ENCODE measurements around the gene SYT17.

Gene SYT17

DNA sequence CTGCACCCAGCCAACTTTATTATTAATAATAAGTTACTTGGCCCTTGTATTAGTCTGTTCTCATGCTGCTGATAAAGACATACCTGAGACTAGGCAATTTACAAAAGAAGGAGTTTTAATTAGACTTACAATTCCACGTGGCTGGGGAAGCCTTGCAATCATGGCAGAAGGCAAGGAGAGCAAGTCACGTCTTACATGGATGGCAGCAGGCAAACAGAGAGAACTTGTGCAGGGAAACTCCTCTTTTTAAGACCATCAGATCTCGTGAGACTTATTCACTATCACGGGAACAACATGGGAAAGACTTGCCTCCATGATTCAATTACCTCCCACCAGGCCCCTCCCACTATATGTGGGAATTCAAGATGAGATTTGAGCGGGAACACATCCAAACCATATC lies 47.7 kb downstream of the SYT17 start:
- no peak for DNase-seq (ENCODE audit: low read depth)

DNA sequence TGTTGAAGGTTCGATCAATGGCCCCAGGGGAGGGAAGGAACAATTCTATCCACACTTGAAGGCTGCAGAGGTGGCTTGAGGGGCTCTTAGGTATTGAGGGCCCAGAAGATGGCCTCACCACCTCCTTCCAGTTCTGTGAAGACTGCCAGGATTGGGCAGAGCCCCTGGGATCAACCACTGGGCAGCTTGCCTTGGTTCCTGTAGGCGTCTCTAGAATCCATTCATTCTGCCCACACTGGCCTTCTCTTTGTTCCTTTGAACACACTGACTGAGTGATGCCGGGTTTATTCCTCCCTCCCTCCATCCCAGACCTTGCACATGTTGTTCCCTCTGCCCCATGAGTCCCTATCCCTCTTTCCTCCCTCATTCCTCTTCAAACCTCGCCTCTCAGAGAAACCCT lies 50.5 kb downstream of the SYT17 start:
- DNase-seq (ENCODE audit: low read depth), result no peak

DNA sequence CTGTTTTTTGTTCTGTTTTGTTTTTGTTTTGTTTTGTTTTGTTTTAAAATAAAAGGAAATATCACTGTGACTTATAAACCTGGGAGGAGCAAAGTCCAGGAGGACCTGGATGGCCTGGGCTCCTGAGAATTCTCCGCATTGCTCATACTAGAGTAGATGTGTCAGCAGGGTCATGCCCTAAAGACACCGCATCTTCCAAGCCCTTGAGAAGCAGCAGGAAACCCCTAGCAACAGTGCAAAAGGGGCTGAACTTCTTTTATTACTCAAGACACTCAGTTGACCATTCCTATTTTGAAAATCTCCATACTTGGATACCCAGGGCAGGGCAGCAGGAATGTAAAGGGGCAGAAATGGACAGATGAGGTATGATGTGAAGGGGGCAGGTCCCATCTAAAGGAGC lies 51.8 kb downstream of the SYT17 start:
- DNase-seq (ENCODE audit: low read depth), result no peak

DNA sequence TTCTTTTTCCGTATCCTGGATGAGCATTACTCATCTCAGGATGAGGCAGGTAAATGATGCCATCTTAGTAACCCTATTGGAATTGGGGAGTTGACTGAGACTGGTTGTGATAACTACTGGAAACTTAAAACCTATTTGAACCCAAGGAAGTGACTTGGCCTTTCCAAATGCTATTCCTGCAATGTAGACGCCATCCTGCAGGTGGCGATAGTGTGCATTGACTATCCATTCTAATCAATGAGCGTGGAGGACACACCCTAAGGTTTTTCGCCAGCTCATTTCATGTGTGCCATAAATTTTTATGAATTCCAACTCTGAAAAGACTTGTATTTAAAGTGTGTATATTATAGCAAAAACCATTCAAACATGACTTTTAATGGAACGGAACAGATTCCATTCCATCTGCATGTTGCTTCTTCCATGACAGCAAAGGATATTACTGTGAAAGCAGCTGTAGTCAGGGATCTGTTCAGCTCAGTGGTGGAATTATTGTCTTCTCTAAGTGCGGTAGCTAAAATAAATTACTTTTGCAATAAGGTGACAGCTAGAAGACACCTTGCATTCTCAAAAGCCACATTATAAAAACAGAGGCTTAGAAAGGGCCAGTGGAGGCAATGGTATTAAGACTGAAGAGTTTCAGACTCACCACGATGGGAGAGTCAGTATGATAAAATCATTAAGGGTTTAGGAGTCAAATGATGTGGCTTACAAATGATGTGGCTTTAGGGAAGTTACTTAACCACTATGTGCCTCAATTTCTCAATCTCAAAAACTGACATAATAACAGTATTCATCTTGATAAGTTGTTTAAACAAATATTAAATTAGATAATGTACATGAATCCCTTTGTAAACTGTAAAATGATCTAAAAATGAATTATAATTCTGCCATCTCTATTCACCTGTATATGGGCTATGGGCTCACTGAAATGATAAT lies 55.5 kb downstream of the SYT17 start:
- no peak for DNase-seq (ENCODE audit: low read depth)

DNA sequence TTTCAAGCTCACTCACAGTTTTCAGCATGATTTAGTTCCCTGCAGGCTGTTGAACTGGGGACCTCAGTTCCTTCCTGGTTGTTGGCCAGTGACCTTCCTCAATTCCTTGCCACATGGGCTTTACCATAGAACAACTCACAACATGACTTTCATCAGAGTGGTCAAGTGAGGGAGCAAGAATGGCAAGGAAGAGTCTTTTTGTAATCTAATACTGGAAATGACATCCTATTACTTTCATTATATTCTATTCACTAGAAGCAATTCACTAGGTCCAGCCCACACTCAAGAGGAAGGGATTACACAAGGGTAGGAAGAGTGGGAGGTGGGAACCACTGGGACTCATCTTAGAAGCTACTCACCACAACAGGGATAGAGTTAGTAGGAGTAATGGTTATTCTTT lies 57.6 kb downstream of the SYT17 start:
- DNase-seq (ENCODE audit: low read depth), result no peak

DNA sequence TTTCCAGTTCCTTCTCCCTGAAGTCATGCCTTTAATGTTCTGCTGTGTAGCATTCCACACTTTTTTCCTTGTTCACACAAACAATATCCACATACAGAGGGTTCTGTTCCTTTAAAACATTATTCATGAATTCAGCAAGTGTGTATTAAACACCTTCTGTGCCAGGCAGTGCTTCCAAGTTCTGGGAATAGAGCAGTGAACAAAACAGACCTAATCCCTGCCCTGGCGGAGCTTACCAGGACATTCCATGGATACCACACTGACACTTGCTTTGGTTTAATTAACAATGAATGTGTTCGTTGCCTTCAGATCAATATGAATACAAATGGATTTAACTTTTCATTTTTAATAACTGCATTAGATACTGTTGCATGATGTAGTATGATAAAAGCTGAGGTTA lies 59.6 kb downstream of the SYT17 start:
- DNase-seq (ENCODE audit: low read depth), result no peak

DNA sequence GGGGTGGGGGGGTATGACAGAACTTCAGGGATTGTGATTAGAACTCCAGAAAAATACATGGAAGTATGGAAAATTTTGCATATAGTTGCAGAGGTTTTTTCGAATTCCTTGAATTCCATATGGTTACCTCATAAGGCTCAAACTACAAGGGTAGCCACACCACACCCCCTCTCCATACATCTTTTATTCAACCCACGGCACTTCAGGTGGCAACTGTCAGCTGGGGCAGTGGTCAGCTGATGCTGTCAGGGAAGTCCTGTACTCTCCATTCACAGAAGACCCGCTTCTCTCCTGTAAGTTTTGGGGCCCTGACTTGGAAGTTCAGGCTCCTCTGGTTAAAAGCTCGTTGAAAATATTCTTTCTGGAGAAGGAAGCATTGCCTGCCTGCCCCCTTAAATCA lies 60.0 kb downstream of the SYT17 start:
- no peak for DNase-seq (ENCODE audit: low read depth)

DNA sequence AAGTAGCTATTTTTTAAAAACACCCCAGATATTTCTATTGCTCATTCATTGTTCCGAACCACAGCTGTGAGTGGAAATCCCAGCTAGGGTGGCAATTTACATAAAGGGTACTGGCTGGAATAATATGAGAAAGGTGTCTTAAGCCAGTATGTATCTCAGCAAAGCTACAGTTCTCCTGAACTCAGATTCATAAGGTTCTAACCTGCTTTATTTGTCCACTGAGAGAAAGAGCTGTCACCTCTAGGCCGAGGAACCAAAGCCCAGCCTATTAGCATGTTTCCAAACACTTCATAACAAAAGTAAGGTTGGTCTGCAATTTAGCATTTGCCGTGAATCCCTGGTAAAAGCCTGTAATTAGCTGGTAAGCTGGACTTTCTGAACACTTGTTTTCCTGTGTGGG lies 60.5 kb downstream of the SYT17 start:
- no peak for DNase-seq (ENCODE audit: low read depth)

DNA sequence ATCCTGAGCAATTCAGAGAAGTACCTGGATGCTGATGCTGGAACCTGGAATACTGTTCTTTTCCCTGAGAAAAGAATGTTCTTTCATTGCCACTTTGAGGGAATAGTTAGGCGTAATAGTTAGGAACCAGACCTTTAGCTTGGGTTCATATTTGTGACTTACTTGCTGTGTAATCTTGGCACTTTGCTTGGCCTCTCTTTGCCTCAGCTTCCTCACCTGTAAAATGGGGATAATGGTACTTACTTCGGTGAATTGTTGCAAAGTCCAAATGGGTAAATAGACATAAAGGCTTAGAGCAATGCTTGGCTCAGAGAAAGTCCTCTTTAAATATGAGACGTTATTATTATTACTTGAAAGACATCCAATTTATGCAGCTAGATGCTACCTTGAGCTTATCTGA lies 62.5 kb downstream of the SYT17 start:
- DNase-seq (ENCODE audit: low read depth), result no peak

DNA sequence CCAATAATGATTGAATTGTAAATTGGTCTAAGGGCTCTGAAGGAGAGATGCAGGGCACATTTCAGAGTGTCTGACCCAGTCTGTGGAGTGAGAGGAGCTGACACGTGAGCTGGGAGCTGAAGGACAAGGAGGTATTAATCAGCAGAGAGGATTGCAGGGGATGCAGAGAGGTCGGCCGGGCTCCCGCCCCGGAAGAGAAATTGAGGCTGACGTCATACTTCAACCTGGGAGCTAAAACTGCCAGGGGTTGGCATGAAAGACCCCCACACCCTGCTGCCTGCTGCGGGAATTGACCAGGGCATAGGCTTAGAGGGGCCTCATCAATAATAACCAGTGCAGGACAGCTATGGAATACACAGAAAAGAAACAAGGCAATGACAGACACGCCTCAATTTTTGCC lies 63.8 kb downstream of the SYT17 start:
- no peak for DNase-seq (ENCODE audit: low read depth)

DNA sequence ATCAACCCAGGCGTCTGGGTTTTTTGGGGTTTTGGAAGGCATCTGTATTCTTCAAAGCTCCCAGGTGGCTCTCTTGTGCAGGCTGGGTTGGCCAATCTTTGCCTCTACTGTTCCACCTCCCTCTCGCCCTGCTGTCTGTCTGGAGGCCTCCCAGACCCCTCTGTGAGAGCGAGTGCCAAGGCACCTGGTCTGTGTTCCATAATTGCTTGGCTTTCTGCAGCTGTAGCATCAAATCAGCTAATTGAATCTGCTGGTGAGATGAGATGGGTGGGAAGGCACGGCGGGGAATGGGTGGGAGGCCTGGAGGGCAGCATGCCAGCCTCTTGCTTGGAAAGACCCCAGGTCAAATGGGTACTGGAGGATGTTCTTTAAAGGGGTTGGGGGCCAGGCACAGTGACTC lies 64.9 kb downstream of the SYT17 start:
- no peak for DNase-seq (ENCODE audit: low read depth)

DNA sequence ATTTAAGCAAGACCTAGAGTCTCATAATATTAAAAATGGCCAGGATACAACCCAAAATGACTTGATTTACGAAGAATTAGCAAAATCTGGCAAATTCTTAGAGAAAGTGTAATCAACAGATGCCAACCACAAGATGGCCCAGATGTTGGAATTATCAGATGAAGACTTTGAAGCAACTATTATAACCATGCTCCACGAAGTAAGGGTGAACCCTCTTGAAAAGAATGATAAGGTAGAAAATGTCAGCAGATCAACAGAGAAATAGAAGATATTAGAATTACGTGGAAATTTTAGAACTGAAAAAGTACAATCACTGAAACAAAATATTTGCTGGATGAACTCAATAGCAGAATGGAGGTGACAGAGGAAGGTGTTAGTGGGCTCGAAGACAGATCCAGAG lies 67.4 kb downstream of the SYT17 start:
- DNase-seq (ENCODE audit: low read depth), result no peak

DNA sequence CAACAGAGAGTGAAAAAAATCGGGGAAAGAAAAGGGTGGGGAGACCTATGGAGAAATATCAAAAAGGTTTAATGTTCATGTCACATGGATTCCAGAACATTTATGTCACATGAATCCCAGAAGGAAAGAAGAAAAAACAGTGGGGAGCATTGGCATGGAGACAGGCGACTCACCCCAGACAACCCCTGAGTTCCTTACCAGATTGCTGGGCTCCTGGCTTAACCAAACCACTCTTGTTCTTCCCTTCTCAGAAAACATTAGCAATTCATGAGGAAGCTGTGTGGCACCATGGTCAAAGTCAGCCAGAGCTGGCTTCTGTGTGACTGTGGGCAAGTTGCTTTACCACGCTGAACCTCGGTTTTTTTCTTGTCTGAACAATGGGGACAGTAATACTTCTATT lies 67.8 kb downstream of the SYT17 start:
- no peak for DNase-seq (ENCODE audit: low read depth)

DNA sequence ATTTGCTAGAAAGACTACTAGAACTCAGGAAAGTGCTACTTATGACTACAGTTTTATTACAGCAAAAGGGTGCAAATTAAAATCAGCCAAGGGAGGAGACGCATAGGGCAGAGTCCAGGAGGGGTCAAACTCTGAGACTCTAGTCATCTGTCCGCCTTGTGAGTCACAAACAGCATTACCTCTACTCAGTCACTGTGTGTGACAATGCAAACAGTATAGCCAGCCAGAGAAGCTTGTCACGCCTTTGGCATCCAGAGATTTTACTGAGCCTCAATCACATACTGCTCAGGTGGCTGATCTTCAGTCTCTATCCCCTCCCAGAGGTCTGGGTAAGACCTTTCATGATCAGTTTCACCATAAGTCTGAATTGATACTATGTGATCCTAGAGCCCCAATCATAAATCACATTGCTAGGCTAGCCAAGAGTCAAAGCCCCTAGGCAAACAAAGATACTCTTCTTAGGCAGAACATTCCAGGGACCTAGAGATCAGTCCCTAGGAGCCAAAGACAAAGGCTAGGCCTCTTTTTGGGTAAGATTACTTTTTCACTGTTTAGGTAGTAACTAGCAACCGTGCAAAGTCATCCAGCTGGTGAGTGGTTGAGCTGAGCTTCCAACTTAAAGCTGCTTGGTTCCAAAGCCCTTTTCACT lies 68.6 kb downstream of the SYT17 start:
- no peak for DNase-seq (ENCODE audit: low read depth)

DNA sequence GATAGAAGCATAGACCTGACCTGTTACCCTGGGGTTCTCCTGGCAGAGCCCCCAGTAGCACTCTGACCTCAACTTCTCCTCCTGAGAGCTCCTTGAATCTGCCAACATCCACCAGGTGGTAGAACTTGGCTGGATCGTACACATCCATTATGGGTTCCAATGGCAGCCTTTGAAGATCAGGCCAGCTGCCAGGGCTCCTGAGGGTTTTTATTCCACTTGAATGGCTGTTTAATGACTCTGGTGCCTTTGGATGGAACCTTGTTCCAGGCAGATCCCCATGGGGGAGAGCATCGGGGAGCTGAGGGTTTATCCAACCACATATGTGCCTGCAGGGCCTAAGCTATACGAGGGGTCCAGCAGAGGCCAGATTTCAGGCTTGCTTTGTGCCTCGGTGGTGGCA lies 70.4 kb downstream of the SYT17 start:
- DNase-seq (ENCODE audit: low read depth), result no peak

DNA sequence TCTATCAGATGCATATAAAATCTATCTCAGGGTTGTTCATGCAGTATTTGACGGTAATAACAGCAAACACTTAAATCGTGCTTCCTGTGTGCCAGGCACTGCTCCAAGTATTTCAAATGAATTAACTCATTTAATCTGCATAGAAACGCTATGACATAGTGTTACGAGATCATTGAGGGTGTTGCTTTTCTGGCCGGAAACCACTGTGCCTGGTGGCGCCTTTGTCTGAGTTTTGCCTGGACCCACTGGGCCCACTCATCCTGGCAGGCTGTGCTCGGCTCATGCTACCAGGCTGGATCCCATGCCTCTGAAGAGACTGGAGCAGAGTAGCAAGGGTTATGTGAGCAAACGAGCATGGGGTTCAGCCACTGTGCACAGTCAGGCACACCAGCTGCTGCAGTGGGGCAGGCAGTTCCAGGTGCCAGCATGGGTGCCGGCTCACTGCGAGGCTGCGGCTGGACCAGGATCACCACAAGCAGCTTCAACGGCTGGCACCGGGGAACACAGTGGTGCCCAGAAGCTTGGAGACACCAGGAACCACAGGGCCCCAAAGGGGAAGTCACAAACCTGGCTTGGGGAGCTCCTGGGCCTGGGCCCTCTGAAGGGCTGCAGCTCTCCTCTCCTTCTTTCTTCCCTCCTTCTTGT lies 71.6 kb downstream of the SYT17 start:
- DNase-seq (ENCODE audit: low read depth), result no peak

DNA sequence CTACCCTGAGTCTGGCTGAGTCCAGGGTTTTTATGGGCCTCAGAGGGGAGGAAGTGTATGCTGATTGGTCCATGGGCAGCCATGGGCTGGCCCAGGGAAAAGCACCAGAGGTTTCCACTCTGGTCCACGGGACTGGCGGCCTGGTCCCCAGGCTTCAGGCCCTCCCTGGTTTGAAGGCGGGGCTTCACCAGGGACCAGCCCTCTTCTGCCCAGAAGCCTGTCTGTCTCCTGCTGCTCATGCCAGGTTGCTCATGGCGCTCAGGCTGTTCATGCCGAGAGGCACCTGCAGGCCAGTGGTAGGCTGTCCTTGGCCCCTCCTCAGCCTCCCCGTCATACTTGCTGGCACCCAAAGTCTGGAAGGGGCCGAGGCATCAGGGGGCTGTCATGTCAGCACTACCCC lies 72.5 kb downstream of the SYT17 start:
- no peak for DNase-seq (ENCODE audit: low read depth)

DNA sequence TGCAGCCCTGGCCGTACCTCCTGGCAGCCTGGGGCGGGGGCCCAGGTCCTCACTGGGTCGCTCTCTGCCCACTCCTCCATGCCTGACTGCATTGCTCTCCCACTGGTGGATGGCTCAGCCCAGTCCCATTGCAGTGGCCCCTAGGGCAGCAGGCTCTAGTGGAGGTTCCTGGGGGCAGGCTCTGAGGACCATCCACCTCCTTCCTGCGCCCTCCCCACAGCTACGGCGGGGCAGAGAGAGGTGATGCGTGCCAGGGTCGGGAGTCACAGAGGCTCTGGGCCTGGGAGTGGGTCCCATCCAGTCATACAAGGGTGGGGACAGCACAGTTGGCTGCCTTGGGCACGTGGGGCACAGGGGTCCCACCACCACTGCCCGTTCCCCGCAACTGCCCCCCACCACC lies 73.5 kb downstream of the SYT17 start:
- no peak for DNase-seq (ENCODE audit: low read depth)

DNA sequence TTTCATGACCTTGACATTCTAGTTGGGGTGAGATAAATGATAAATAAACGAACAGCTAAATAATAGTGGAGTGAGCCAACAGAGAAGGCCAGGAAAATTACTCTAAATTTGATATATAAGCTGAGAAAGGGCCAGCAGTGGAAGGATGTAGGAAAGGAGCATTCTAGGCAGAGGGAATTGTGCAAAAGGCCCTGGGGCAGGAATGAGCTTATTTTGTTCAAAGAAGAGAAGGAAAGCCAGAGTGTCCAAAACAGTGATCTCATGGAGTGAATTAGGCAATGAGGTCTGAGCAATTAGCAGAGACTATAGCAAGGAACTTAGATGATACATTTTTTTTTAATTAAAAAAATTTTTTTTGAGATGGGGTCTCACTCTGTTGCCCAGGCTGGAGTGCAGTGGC lies 74.1 kb downstream of the SYT17 start:
- DNase-seq (ENCODE audit: low read depth), result no peak

DNA sequence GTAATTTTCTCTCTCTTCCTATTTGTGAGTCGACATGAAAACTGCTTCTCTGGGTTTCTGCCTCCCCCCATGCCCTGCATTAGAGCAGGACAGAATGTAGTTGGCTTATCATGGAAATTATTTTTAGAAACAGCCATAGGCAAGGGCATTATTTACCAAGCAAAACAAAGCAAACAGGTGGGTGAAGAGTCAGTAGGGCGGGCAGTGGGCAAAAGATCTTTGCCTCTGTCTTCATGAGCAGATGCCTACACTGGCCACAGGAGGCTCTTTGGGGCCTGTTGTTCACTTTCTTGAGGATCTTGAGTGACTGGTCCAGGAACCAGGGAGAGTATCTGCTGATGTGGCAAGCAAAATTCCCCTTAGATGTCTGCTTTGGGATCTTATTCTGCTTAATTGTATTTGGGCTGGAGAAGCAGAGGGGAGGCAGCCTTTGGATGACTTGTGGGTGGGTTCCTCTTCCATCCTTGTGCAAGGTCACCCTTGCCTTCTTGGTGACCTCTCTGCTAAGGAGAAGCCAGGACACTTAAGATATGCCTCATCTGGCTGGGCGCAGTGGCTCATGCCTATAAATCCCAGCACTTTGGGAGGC lies 75.0 kb downstream of the SYT17 start:
- no peak for DNase-seq (ENCODE audit: low read depth)

DNA sequence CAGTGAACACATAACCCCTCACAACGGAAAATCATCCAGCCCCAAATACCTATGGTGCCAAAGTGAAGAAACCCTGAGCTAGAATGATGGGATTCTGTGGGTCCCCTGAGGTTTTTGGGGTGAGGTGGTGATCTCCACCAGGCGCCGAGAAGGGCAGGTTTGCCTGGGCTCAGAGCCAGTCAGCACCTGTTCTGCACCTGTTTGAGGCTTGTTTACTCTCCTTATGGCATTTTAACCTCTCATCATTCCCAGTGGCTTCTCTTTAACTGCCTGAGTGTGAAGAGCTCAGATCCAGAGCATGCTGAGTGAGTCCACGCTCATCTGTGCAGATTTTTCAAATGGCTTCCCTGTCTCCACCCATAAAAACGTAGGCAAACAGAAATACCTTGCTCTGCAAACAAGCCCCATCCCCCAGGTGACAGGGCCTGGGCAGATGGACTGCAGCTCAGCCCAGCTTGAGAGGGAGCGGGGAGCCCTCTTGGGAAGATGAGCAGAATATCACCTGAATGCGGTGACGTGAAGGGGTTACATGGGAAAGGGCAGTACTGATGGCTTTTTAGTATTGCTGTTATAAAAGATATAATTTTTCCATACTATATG lies 77.4 kb downstream of the SYT17 start:
- DNase-seq (ENCODE audit: low read depth), result no peak

DNA sequence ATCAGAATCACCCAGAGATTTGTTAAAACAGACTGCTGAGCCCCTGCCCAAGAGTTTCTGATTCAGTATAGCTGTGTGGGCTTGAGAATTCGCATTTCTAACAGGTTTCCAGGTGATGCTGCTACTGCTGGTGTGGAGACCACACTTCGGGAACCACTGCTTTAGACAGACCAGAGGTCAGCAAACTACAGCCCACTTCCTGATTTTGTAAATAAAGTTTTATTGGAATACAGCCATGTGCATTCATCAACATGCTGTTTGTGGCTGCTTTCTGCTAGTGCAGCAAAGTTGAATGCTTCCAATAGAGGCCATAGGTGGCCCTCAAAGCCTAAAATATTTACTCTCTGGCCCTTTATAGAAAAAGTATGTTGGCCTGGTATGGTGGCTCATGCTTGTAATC lies 84.9 kb downstream of the SYT17 start:
- no peak for DNase-seq (ENCODE audit: low read depth)
